Glutamatergic neuron (in vitro differentiated cells): ENCODE results near the gene SCRN1. TPM values are rescaled to one million over a fixed set of nuclear protein-coding genes. Genes with fewer than 3 reads are reported as not detected.

Experiments used
- DNase-seq: peaks from one replicate; pipeline ENCODE4 v3.0.0; 2022
- H3K27ac Mint-ChIP-seq: one replicate; pipeline ENCODE4 v1.8.0; 2020; ENCODE audit warnings: mild to moderate bottlenecking, mixed read lengths, inconsistent platforms; ENCODE audit not compliant: unreplicated experiment
- H3K27me3 Mint-ChIP-seq: one replicate; pipeline ENCODE4 v1.8.0; 2020; ENCODE audit warnings: mild to moderate bottlenecking, moderate library complexity, mixed read lengths, inconsistent platforms; ENCODE audit not compliant: unreplicated experiment
- H3K36me3 Mint-ChIP-seq: one replicate; pipeline ENCODE4 v1.8.0; 2020; ENCODE audit warnings: mild to moderate bottlenecking, mixed read lengths, inconsistent platforms; ENCODE audit not compliant: unreplicated experiment
- H3K4me1 Mint-ChIP-seq: one replicate; pipeline ENCODE4 v1.8.0; 2020; ENCODE audit warnings: mild to moderate bottlenecking, low read depth, mixed read lengths, inconsistent platforms; ENCODE audit not compliant: unreplicated experiment
- H3K4me3 Mint-ChIP-seq: one replicate; pipeline ENCODE4 v1.8.0; 2020; ENCODE audit warnings: mild to moderate bottlenecking, mixed read lengths, inconsistent platforms; ENCODE audit not compliant: unreplicated experiment
- H3K9me3 Mint-ChIP-seq: one replicate; pipeline ENCODE4 v1.8.0; 2020; ENCODE audit warnings: mild to moderate bottlenecking, moderate library complexity, mixed read lengths, inconsistent platforms; ENCODE audit not compliant: unreplicated experiment
- long read RNA-seq: library from polyadenylated mRNA; unstranded; transcript quantifications from one replicate; pipeline ENCODE4 v2.0.0, GENCODE V29; 2020; ENCODE audit not compliant: unreplicated experiment
- total RNA-seq: library from RNA; stranded (reverse); fragmentation: NEBNext Ultra II Directional; extraction: Animal tissue kit (Norgen Biotek cat#: 25700); gene quantifications from one replicate; pipeline ENCODE4 v1.2.1, GENCODE V29; 2021; ENCODE audit not compliant: unreplicated experiment
- TF ChIP-seq, protein P1 (sequence below): fragments of 200-600 bp; sonication (generic); IDR thresholded peaks from one replicate; pipeline ENCODE4 v1.5.0; 2021; ENCODE audit not compliant: partially characterized antibody, unreplicated experiment

Gene SCRN1
- total RNA-seq: 168 TPM
- long read RNA-seq, full-length matches to known transcripts: 4 of 16 reads
- long read RNA-seq, partial matches to known transcripts: 1 of 16 reads
- long read RNA-seq, other reads (novel, unspliced or antisense): 11 of 16 reads

GRCh38 chr7:29989257-29989995, at the start of gene SCRN1:
Gene SCRN1 (minus strand): TSS chr7:29989801. CDS start chr7:29969067, 20,734 bp downstream.
- peak within 1 kb of the TSS; percentile 97 for H3K4me3 Mint-ChIP-seq
- peaks cover 6% of the 10 kb centered on the region for H3K4me1 Mint-ChIP-seq
- peaks cover 12% of the 10 kb centered on the region for H3K9me3 Mint-ChIP-seq
- TF ChIP-seq, protein P1, sequence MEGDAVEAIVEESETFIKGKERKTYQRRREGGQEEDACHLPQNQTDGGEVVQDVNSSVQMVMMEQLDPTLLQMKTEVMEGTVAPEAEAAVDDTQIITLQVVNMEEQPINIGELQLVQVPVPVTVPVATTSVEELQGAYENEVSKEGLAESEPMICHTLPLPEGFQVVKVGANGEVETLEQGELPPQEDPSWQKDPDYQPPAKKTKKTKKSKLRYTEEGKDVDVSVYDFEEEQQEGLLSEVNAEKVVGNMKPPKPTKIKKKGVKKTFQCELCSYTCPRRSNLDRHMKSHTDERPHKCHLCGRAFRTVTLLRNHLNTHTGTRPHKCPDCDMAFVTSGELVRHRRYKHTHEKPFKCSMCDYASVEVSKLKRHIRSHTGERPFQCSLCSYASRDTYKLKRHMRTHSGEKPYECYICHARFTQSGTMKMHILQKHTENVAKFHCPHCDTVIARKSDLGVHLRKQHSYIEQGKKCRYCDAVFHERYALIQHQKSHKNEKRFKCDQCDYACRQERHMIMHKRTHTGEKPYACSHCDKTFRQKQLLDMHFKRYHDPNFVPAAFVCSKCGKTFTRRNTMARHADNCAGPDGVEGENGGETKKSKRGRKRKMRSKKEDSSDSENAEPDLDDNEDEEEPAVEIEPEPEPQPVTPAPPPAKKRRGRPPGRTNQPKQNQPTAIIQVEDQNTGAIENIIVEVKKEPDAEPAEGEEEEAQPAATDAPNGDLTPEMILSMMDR: peak; percentile 43
- peaks cover 7% of the 10 kb centered on the region for H3K27me3 Mint-ChIP-seq
- DNase-seq: peak; percentile 73
- H3K36me3 Mint-ChIP-seq: peaks cover 6% of the 10 kb centered on the region
- peak within 1 kb of the TSS; percentile 96 for H3K27ac Mint-ChIP-seq

DNA sequence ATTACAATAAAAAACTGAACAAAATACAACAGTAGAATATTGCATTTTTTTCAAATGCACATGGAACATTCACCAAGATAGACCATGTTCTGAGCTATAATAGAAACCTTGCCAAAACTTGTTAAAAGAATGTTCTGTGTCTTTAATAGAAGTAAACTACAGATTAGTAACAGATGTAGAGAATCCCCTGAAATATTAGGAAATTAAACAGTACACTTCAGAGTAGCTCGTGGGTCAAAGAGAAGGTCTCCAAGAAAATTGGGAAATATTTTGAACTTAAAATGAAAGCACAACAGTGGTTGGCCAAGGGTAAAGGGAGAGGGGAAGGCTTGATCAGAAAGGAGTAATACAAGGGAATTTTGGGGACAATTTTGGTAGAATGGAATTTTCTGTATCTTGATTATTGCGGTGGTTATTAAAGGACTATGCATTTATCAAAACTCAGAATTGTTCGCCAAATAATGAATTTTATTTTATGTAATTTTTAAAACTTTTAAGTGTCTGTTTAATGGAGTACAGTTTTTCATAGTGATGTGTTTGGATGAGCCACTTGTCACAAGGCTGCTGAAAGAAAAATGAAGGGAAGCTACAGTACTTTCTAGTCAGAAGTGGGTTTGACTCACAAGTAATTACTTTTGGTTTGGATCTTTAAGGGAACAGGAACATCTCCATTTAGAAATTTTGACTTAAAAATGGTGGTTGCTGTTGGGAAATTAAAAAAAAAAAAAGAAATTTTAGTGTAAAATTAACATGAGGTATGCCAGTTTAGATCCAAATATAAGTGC, 48.8 kb upstream of the SCRN1 start:
- peaks cover 2% of the 10 kb centered on the region for H3K27me3 Mint-ChIP-seq
- peaks cover 7% of the 10 kb centered on the region for H3K4me1 Mint-ChIP-seq
- no peak for DNase-seq
- TF ChIP-seq, protein P1: no peak
- H3K9me3 Mint-ChIP-seq: no peaks in the 10 kb centered on the region
- H3K36me3 Mint-ChIP-seq: no peaks in the 10 kb centered on the region
- no peak overlapping the region for H3K4me3 Mint-ChIP-seq
- no peak overlapping the region for H3K27ac Mint-ChIP-seq

DNA sequence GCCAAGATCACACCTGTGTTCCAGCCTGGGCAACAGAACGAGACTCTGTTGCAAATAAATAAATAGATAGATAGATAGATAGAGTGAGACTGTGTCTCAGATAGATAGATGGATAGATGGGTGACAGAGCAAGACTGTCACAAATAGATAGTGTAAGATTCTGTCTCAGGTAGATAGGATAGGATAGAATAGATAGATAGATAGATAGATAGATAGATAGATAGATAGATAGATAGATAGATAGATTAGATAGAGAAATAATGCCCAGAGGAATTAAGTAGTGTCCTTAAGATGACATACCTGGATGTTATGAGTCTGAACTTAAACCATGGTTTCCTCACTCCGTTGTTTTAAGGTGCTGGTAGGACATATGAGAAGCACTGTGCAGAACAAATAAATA, 46.6 kb upstream of the SCRN1 start:
- TF ChIP-seq, protein P1: no peak
- Mint-ChIP-seq H3K27me3 (peaks cover 2% of the 10 kb centered on the region), H3K36me3 (no peaks in the 10 kb centered on the region), H3K4me3 (no peak overlapping the region), H3K4me1 (peaks cover 11% of the 10 kb centered on the region), H3K27ac (no peak overlapping the region), H3K9me3 (no peaks in the 10 kb centered on the region)
- no peak for DNase-seq

DNA sequence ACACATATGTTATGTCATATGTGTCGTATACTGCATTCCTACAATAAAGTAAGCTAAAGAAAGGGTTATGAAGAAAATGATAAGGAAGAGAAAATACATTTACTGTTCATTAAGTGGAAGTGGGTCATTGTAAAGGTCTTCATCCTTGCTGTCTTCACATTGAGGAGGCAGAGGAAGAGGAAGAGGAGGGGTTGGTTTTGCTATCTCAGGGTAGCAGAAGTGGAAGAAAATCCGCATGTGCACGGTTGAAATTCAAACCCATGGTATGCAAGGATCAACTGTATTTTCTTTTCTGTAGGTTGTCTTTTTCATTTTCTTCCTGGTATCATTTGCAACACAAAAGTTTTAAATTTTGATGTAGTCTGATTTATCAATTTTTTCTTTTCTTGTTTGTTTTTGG, 44.9 kb upstream of the SCRN1 start:
- Mint-ChIP-seq H3K27me3 (no peaks in the 10 kb centered on the region), H3K4me1 (peaks cover 4% of the 10 kb centered on the region), H3K36me3 (no peaks in the 10 kb centered on the region), H3K27ac (no peak overlapping the region), H3K4me3 (no peak overlapping the region), H3K9me3 (no peaks in the 10 kb centered on the region)
- DNase-seq: no peak
- TF ChIP-seq, protein P1: no peak
